ENCODE results near the gene PSME1. TPM values are rescaled to one million over a fixed set of nuclear protein-coding genes. Genes with fewer than 3 reads are reported as not detected.

Gene PSME1
- total RNA-seq, 4 donors from 2014 or later = 81.0 to 175 (median 131) TPM

GRCh38 chr14:24095271-24096068 lies 40.5 kb upstream of the PSME1 start:
- no peaks in the 10 kb centered on the region for H3K9me3 ChIP-seq
- H3K4me3 ChIP-seq = peak overlapping the region; percentile 71 to 84
- no peaks in the 10 kb centered on the region for H3K36me3 ChIP-seq
- no peaks in the 10 kb centered on the region for H3K27me3 ChIP-seq
- peaks cover 0 to 8% of the 10 kb centered on the region in 2 donors for H3K4me1 ChIP-seq
- DNase-seq = peak; percentile 32 to 43
- intact Hi-C loops (cut with DNase I; ENCODE audit: low total_unique reads) = no loop called here
- TF ChIP-seq POLR2A (IDR thresholded peaks at IDR 0.05) (no peak), CTCF (IDR thresholded peaks at IDR 0.05) (no peak)
- peak overlapping the region; percentile 84 to 93 for H3K27ac ChIP-seq

GRCh38 chr14:24096545-24097181 lies 39.3 kb upstream of the PSME1 start:
- intact Hi-C loops (cut with DNase I; ENCODE audit: low total_unique reads) = no loop called here
- no peak overlapping the region for H3K4me3 ChIP-seq
- TF ChIP-seq POLR2A (IDR thresholded peaks at IDR 0.05) = no peak
- no peak for TF ChIP-seq CTCF (IDR thresholded peaks at IDR 0.05)
- no peaks in the 10 kb centered on the region for H3K9me3 ChIP-seq
- no peak overlapping the region for H3K27ac ChIP-seq
- H3K4me1 ChIP-seq = peaks cover 0 to 8% of the 10 kb centered on the region in 2 donors
- no peaks in the 10 kb centered on the region for H3K27me3 ChIP-seq
- DNase-seq = no peak
- no peaks in the 10 kb centered on the region for H3K36me3 ChIP-seq

- Histone ChIP-seq H3K27me3 (no peaks in the 10 kb centered on the region), H3K36me3 (no peaks in the 10 kb centered on the region), H3K4me3 (no peak overlapping the region), H3K27ac (no peak overlapping the region), H3K9me3 (no peaks in the 10 kb centered on the region), H3K4me1 (peaks cover 0 to 8% of the 10 kb centered on the region in 2 donors)
- intact Hi-C loops (cut with DNase I; ENCODE audit: low total_unique reads) = no loop called here
- DNase-seq = no peak
- TF ChIP-seq CTCF (IDR thresholded peaks at IDR 0.05) = no peak
- TF ChIP-seq POLR2A (IDR thresholded peaks at IDR 0.05) = no peak
These were observed 37.6 kb upstream of the PSME1 start for GRCh38 chr14:24098229-24098926.

GRCh38 chr14:24098927-24099813 lies 36.8 kb upstream of the PSME1 start:
- TF ChIP-seq POLR2A (IDR thresholded peaks at IDR 0.05) = no peak
- no peak for TF ChIP-seq CTCF (IDR thresholded peaks at IDR 0.05)
- intact Hi-C loops (cut with DNase I; ENCODE audit: low total_unique reads) = no loop called here
- Histone ChIP-seq H3K9me3 (no peaks in the 10 kb centered on the region), H3K4me1 (peaks cover 0 to 8% of the 10 kb centered on the region in 2 donors), H3K36me3 (no peaks in the 10 kb centered on the region), H3K4me3 (no peak overlapping the region), H3K27me3 (no peaks in the 10 kb centered on the region), H3K27ac (no peak overlapping the region)
- DNase-seq = no peak
